Adrenal gland (tissue), 12 donors: ENCODE measurements around the gene GDF10. TPM values are rescaled to one million over a fixed set of nuclear protein-coding genes. Genes with fewer than 3 reads are reported as not detected.

Experiments
- DNase-seq, 7 donors: peaks; one replicate each; pipeline ENCODE4 v3.0.0-alpha.2; 2019 to 2020
- H3K27ac ChIP-seq, 5 donors: fragments of 200-600 bp; sonication (generic) in 4 of 5; 1 replicate in 3 of 5; 2 replicates in 2 of 5; pipeline versions ENCODE4 v1.5.1 to v1.8.0; 2016 to 2020; ENCODE audit warnings: mild to moderate bottlenecking in 1 of 5
- H3K27me3 ChIP-seq: fragments of 200-600 bp; 2 replicates; pipeline ENCODE4 v1.8.0; 2021
- H3K36me3 ChIP-seq, 2 donors: fragments of 200-600 bp; replicated peaks in 1 of 2; 1 replicate in 1 of 2; 2 replicates in 1 of 2; pipeline versions ENCODE4 v1.5.1 to v1.8.0; 2018 to 2022
- H3K4me1 ChIP-seq, 2 donors: fragments of 200-600 bp; replicated peaks in 1 of 2; 1 replicate in 1 of 2; 2 replicates in 1 of 2; pipeline versions ENCODE4 v1.5.1 to v1.8.0; 2018 to 2021
- H3K4me3 ChIP-seq, 4 donors: fragments of 200-600 bp; sonication (generic) in 3 of 4; one replicate each; pipeline ENCODE4 v1.5.1; 2016 to 2018
- H3K9me3 ChIP-seq, 3 donors: fragments of 200-600 bp; sonication (generic) in 1 of 3; replicated peaks in 1 of 3; 1 replicate in 2 of 3; 2 replicates in 1 of 3; pipeline versions ENCODE4 v1.5.1 to v1.8.0; 2016 to 2021
- CTCF ChIP-seq, 6 experiments: fragments of 450-650 bp in 4 of 6; fragments of 200-600 bp in 2 of 6; sonication (generic) in 1 of 6; IDR thresholded peaks; 1 replicate in 5 of 6; 2 replicates in 1 of 6; pipeline versions ENCODE4 v1.5.1 to v1.8.0; 2016 to 2021; ENCODE audit warnings: antibody characterized with exemption in 6 of 6, mild to moderate bottlenecking in 2 of 6, moderate library complexity in 1 of 6
- POLR2A ChIP-seq, 2 donors: fragments of 450-650 bp; IDR thresholded peaks; one replicate each; pipeline ENCODE4 v1.6.1; 2017; ENCODE audit warnings: antibody characterized with exemption in 2 of 2, mild to moderate bottlenecking in 2 of 2, moderate library complexity in 1 of 2
- WGBS, 4 donors: extraction: QIAGEN DNeasy Blood & Tissue Kit in 2 of 4; methylation state at CpG; one replicate each; pipeline versions ENCODE4 v1.1.5 to v1.1.7; 2013 to 2017; 5-methylcytosine and 5-hydroxymethylcytosine counted together
- intact Hi-C, 2 donors: fragments of 100-400 bp; cut with DNase I; formaldehyde crosslinking; loops; one replicate each; pipeline versions ENCODE4 v1.14.1 to v1.15.0; 2022 to 2023
- polyA plus RNA-seq, 3 donors: library from polyadenylated mRNA; stranded (reverse); fragments of 200-250 nt in 2 of 3; fragments of 350-450 nt in 1 of 3; fragmentation: Illumina TruSeq in 1 of 3; extraction: RNeasy Lipid Tissue Mini Kit (QIAGEN cat#74804) in 1 of 3; gene quantifications; one replicate each; pipeline ENCODE4 v1.2.3, GENCODE V29; 2013 to 2014
- total RNA-seq, 9 donors: library from RNA; depleted of rRNA in 4 of 9; stranded (reverse); fragments of >200 nt in 4 of 9; fragments of 120-200 nt in 1 of 9; fragmentation: NEBNext Ultra II Directional in 1 of 9; extraction: Animal tissue kit (Norgen Biotek cat#: 25700) in 1 of 9; gene quantifications; one replicate each; pipeline versions ENCODE4 v1.1.0 to v1.2.4, GENCODE V29; 2013 to 2023
- donor health status: healthy with polysubstance abuse.
- donor health status: Bipolar disorder and iron deficiency.
- donor health status: DM: yes; HTN: yes; CAD: no.
- donor health status: DM: no; HTN: no; CAD: no.
- donor health status: DM: no; HTN: no; CAD: no.
- donor health status: DM: yes; HTN: yes; CAD: no.

Gene GDF10
- total and polyA plus RNA-seq, 12 donors = 0.06 to 8.5 (median 1.2) TPM; not detected in 1

GRCh38 chr10:47346581-47347302 lies 46.7 kb downstream of the GDF10 start:
- Histone ChIP-seq H3K4me1 (no peaks in the 10 kb centered on the region), H3K4me3 (no peak overlapping the region), H3K36me3 (no peaks in the 10 kb centered on the region), H3K9me3 (no peaks in the 10 kb centered on the region), H3K27ac (no peak overlapping the region), H3K27me3 (no peaks in the 10 kb centered on the region)
- TF ChIP-seq CTCF (IDR thresholded peaks at IDR 0.05) = no peak
- no peak for TF ChIP-seq POLR2A (IDR thresholded peaks at IDR 0.05)
- DNase-seq = no peak
- 75 to 85% (median 83%) methylated on average over 8 to 13 of the region's 13 CpGs for WGBS, 4 donors
- intact Hi-C loops = no loop called here

- Histone ChIP-seq H3K27ac (no peak overlapping the region), H3K27me3 (no peaks in the 10 kb centered on the region), H3K4me3 (no peak overlapping the region), H3K9me3 (no peaks in the 10 kb centered on the region), H3K36me3 (no peaks in the 10 kb centered on the region), H3K4me1 (no peaks in the 10 kb centered on the region)
- WGBS, 4 donors = 78 to 87% (median 82%) methylated on average over 4 of the region's 4 CpGs
- DNase-seq = no peak
- intact Hi-C loops = no loop called here
- TF ChIP-seq POLR2A (IDR thresholded peaks at IDR 0.05) = no peak
- no peak for TF ChIP-seq CTCF (IDR thresholded peaks at IDR 0.05)
Measured at GRCh38 chr10:47347303-47347675, 47.3 kb downstream of the GDF10 start.

- no peaks in the 10 kb centered on the region for H3K27me3 ChIP-seq
- H3K4me3 ChIP-seq = no peak within 1 kb of the TSS
- no peaks in the 10 kb centered on the region for H3K4me1 ChIP-seq
- DNase-seq = no peak
- no peak for TF ChIP-seq POLR2A (IDR thresholded peaks at IDR 0.05)
- no peak for TF ChIP-seq CTCF (IDR thresholded peaks at IDR 0.05)
- no peak within 1 kb of the TSS for H3K27ac ChIP-seq
- H3K36me3 ChIP-seq = no peaks in the 10 kb centered on the region
- intact Hi-C loops = no loop called here
- WGBS, 4 donors = 75 to 89% (median 87%) methylated on average over 1 to 5 of the region's 5 CpGs
- H3K9me3 ChIP-seq = no peaks in the 10 kb centered on the region
Measured at GRCh38 chr10:47348138-47348651, 48.2 kb downstream of the GDF10 start, which contains the start of gene RBP3. RBP3 (plus strand) TSS chr10:47348363; CDS start chr10:47348485, 122 bp downstream.

- Histone ChIP-seq H3K4me3 (no peak overlapping the region), H3K27me3 (no peaks in the 10 kb centered on the region), H3K4me1 (no peaks in the 10 kb centered on the region), H3K27ac (no peak overlapping the region), H3K36me3 (no peaks in the 10 kb centered on the region), H3K9me3 (no peaks in the 10 kb centered on the region)
- 88 to 94% (median 91%) methylated on average over 5 to 36 of the region's 36 CpGs for WGBS, 4 donors
- DNase-seq = no peak
- intact Hi-C loops = no loop called here
- TF ChIP-seq CTCF (IDR thresholded peaks at IDR 0.05) (no peak), POLR2A (IDR thresholded peaks at IDR 0.05) (no peak)
Measured at GRCh38 chr10:47348661-47349470, 48.9 kb downstream of the GDF10 start.
